HepG2 (cell line): Measurements from ENCODE around the gene EGLN1. TPM values are rescaled to one million over a fixed set of nuclear protein-coding genes. Genes with fewer than 3 reads are reported as not detected.

Source experiments
- ATAC-seq: fragments of 200-7000 bp; cut with Tn5 transposase; 3 replicates; pipeline ENCODE4 v1.9.1; 2020; ENCODE audit warnings: mild to moderate bottlenecking, moderate library complexity
- BruUV-seq: library from RNA; stranded (reverse); fragments of 400-500 nt; replicated peaks from 2 replicates; lab custom pipeline; 2021; lab: Mats Ljungman, UMichigan
- CTCF ChIA-PET: fragments of 300-600 bp; formaldehyde crosslinking; extraction: SDS; loops from one replicate; lab custom pipeline; 2021; ENCODE audit warnings: low total read pairs, inconsistent platforms, low intra/inter-chr PET ratio; lab: Yijun Ruan, JAX
- POLR2A ChIA-PET: fragments of 350-600 bp; sonication (Branson Sonifier 250); formaldehyde crosslinking; loops from one replicate; lab custom pipeline; 2020; ENCODE audit warnings: antibody characterized with exemption, inconsistent platforms; lab: Yijun Ruan, JAX
- DNase-seq: peaks from one replicate; pipeline ENCODE4 v3.0.0-alpha.2; 2015; ENCODE audit warnings: low spot score
- FAIRE-seq: peaks from 3 replicates; lab custom pipeline; 2011; peaks lifted over from hg19 to GRCh38; lab: Jason Lieb, UNC
- H2AFZ ChIP-seq: one replicate; pipeline ENCODE4 v1.6.1; 2011; ENCODE audit warnings: low read length, inconsistent platforms
- H3K27ac ChIP-seq: fragments of 300-600 bp; 3 replicates; pipeline ENCODE4 v1.8.0; 2011; ENCODE audit warnings: mixed run types, mild to moderate bottlenecking, mixed read lengths, low read length, inconsistent platforms; ENCODE audit not compliant: insufficient read depth; ENCODE audit errors: extremely low read length
- H3K27me3 ChIP-seq, 2 experiments: fragments of 200-600 bp in 1 of 2; 2 replicates in 1 of 2; 3 replicates in 1 of 2; pipeline versions ENCODE4 v1.6.0 to v1.8.0; 2011; ENCODE audit warnings: low read length in 2 of 2, mild to moderate bottlenecking in 2 of 2, moderate library complexity in 2 of 2, inconsistent platforms in 1 of 2; ENCODE audit not compliant: insufficient read depth in 2 of 2, control insufficient read depth in 1 of 2
- H3K36me3 ChIP-seq, 2 experiments: fragments of 200-600 bp in 1 of 2; replicated peaks in 1 of 2; 2 replicates in 1 of 2; 3 replicates in 1 of 2; pipeline versions ENCODE4 v1.5.1 to v1.8.0; 2011; ENCODE audit warnings: low read length in 2 of 2, inconsistent platforms in 1 of 2; ENCODE audit not compliant: insufficient read depth in 2 of 2, control insufficient read depth in 1 of 2
- H3K4me1 ChIP-seq: 2 replicates; pipeline ENCODE4 v1.5.1; 2012; ENCODE audit warnings: low read length, inconsistent platforms; ENCODE audit not compliant: insufficient read depth
- H3K4me2 ChIP-seq: 2 replicates; pipeline ENCODE4 v1.6.0; 2011; ENCODE audit warnings: low read depth, low read length, inconsistent platforms
- H3K4me3 ChIP-seq, 3 experiments: fragments of 200-600 bp in 1 of 3; sonication (generic), shearing (Covaris generic) in 1 of 3; replicated peaks in 1 of 3; 2 replicates each; pipeline ENCODE4 v1.5.1; 2011 to 2016; ENCODE audit warnings: low read length in 3 of 3, inconsistent platforms in 2 of 3, low read depth in 2 of 3, mild to moderate bottlenecking in 2 of 3, control low read depth in 1 of 3, mixed read lengths in 1 of 3; ENCODE audit not compliant: insufficient read depth in 1 of 3
- H3K79me2 ChIP-seq: one replicate; pipeline ENCODE4 v1.6.1; 2011; ENCODE audit warnings: low read length, inconsistent platforms; ENCODE audit not compliant: insufficient read depth
- H3K9ac ChIP-seq: 2 replicates; pipeline ENCODE4 v1.6.0; 2011; ENCODE audit warnings: mild to moderate bottlenecking, low read depth, low read length, inconsistent platforms; ENCODE audit not compliant: insufficient read depth
- H3K9me3 ChIP-seq: 2 replicates; pipeline ENCODE4 v1.5.1; 2012; ENCODE audit warnings: mild to moderate bottlenecking, low read length
- H4K20me1 ChIP-seq: 2 replicates; pipeline ENCODE4 v1.6.0; 2011; ENCODE audit warnings: inconsistent platforms, mild to moderate bottlenecking, low read length, moderate library complexity; ENCODE audit not compliant: insufficient read depth
- FOXK2 ChIP-seq: fragments of 450-650 bp; IDR thresholded peaks from 2 replicates; pipeline ENCODE4 v1.6.1; 2016
- MLXIP ChIP-seq: sonication (generic); formaldehyde crosslinking; IDR thresholded peaks from 2 replicates; pipeline ENCODE4 v1.9.0; 2021; ENCODE audit warnings: missing genetic modification reagents, borderline replicate concordance
- PCBP2 ChIP-seq: fragments of 200-400 bp; formaldehyde crosslinking; optimal IDR thresholded peaks from 2 replicates; pipeline ENCODE3; 2018; ENCODE audit warnings: low read length, low read depth; ENCODE audit not compliant: poor library complexity, severe bottlenecking
- SYNCRIP ChIP-seq: fragments of 200-400 bp; formaldehyde crosslinking; IDR thresholded peaks from 2 replicates; pipeline ENCODE4 v1.6.1; 2018; ENCODE audit warnings: mild to moderate bottlenecking, low read depth, low read length; ENCODE audit not compliant: insufficient read depth
- YEATS2 ChIP-seq: sonication (generic); formaldehyde crosslinking; IDR thresholded peaks from 2 replicates; pipeline ENCODE4 v1.4.0; 2020; ENCODE audit warnings: missing genetic modification reagents, borderline replicate concordance
- ZBTB21 ChIP-seq: sonication (generic); formaldehyde crosslinking; IDR thresholded peaks from 2 replicates; pipeline ENCODE4 v1.4.0; 2020; ENCODE audit warnings: missing genetic modification reagents
- ZBTB26 ChIP-seq: IDR thresholded peaks from 2 replicates; pipeline ENCODE4 v1.6.1; 2016; ENCODE audit warnings: missing compliant biosample characterization, missing genetic modification reagents, borderline replicate concordance
- ZNF180 ChIP-seq: sonication (generic); formaldehyde crosslinking; IDR thresholded peaks from 2 replicates; pipeline ENCODE4 v1.4.0; 2020; ENCODE audit warnings: low read depth, missing genetic modification reagents, borderline replicate concordance
- ZNF503 ChIP-seq: sonication (generic); formaldehyde crosslinking; IDR thresholded peaks from 2 replicates; pipeline ENCODE4 v1.4.0; 2020; ENCODE audit warnings: missing genetic modification reagents
- ZNF558 ChIP-seq: sonication (generic); formaldehyde crosslinking; IDR thresholded peaks from 2 replicates; pipeline ENCODE4 v1.9.0; 2022; ENCODE audit warnings: mild to moderate bottlenecking, missing genetic modification reagents, borderline replicate concordance
- ZNF570 ChIP-seq: sonication (generic); formaldehyde crosslinking; IDR thresholded peaks from 2 replicates; pipeline ENCODE4 v1.4.0; 2020; ENCODE audit warnings: mild to moderate bottlenecking, missing genetic modification reagents, borderline replicate concordance
- ZNF737 ChIP-seq: sonication (generic); formaldehyde crosslinking; IDR thresholded peaks from 2 replicates; pipeline ENCODE4 v1.5.0; 2020; ENCODE audit warnings: missing genetic modification reagents, mild to moderate bottlenecking, borderline replicate concordance
- WGBS: methylation state at CpG from one replicate; pipeline ENCODE4 v1.1.6; 2017; ENCODE audit warnings: low lambda C conversion rate; 5-methylcytosine and 5-hydroxymethylcytosine counted together
- in situ Hi-C: cut with HindIII; loops from 2 replicates; pipeline ENCODE4 v1.10.0; 2017; ENCODE audit warnings: low pct_unique_long_range_greater_than_20kb; ENCODE audit not compliant: extremely low pct_ligation_motif_present
- intact Hi-C: fragments of 100-400 bp; cut with micrococcal nuclease; formaldehyde crosslinking; loops from one replicate; pipeline ENCODE4 v1.10.0; 2022; ENCODE audit not compliant: unreplicated experiment
- polyA plus RNA-seq, 8 experiments: library from polyadenylated mRNA; depleted of rRNA in 3 of 8; stranded (reverse) in 7 of 8; unstranded in 1 of 8; fragments of >200 nt; fragmentation: Illumina TruSeq in 4 of 8; extraction: Trizol in 4 of 8; gene quantifications; 2 replicates each; pipeline versions ENCODE4 v1.2.1 to v1.2.3, GENCODE V29; 2011 to 2016; ENCODE audit warnings: low read depth in 4 of 8, missing spikeins in 1 of 8, mixed read lengths in 1 of 8; ENCODE audit not compliant: insufficient read depth in 1 of 8
- total RNA-seq, 5 experiments: library from RNA; depleted of rRNA; stranded (reverse); fragments of >200 nt; fragmentation: Illumina TruSeq; extraction: Trizol; gene quantifications; 2 replicates each; pipeline ENCODE4 v1.2.3, GENCODE V29; 2016; ENCODE audit warnings: low read depth in 1 of 5

The EGLN1 gene
- total and polyA plus RNA-seq, 2 of the 13 experiments (the other 11 are each of a cell fraction or from before 2014, with no cell fraction given): 34.4 to 44.1 TPM

GRCh38 chr1:231411036-231411531 lies 11.0 kb downstream of the EGLN1 start:
- no peak for TF ChIP-seq YEATS2
- no peak for TF ChIP-seq FOXK2
- TF ChIP-seq ZNF737 (CRISPR knock-in tag): no peak
- no peak for TF ChIP-seq PCBP2
- no peak for TF ChIP-seq ZBTB26 (CRISPR knock-in tag)
- WGBS: 97% methylated on average over 2 of the region's 2 CpGs
- CTCF ChIA-PET: no interaction called here
- peaks cover 11 to 64% of the 10 kb centered on the region in 2 experiments for H3K36me3 ChIP-seq
- H3K4me2 ChIP-seq: no peak overlapping the region
- POLR2A ChIA-PET: no interaction called here
- FAIRE-seq: no peak
- peaks cover 99% of the 10 kb centered on the region for H3K79me2 ChIP-seq
- no TSS peak for BruUV-seq
- no peaks in the 10 kb centered on the region for H3K9me3 ChIP-seq
- H3K27ac ChIP-seq: no peak overlapping the region
- in situ Hi-C loops (no loop called here), intact Hi-C loops (no loop called here)
- peaks cover 99% of the 10 kb centered on the region for H3K4me1 ChIP-seq
- no peaks in the 10 kb centered on the region for H3K27me3 ChIP-seq
- H2AFZ ChIP-seq: no peak overlapping the region
- peaks cover 93% of the 10 kb centered on the region for H4K20me1 ChIP-seq
- no peak overlapping the region for H3K9ac ChIP-seq
- no peak for ATAC-seq
- H3K4me3 ChIP-seq: no peak overlapping the region
- no peak for DNase-seq

GRCh38 chr1:231410036-231410612 lies 12.0 kb downstream of the EGLN1 start:
- H3K4me2 ChIP-seq: no peak overlapping the region
- H3K27ac ChIP-seq: no peak overlapping the region
- H3K36me3 ChIP-seq: peaks cover 12 to 64% of the 10 kb centered on the region in 2 experiments
- ChIA-PET CTCF (no interaction called here), POLR2A (no interaction called here)
- no peaks in the 10 kb centered on the region for H3K9me3 ChIP-seq
- WGBS: 98% methylated on average over 2 of the region's 2 CpGs
- no peak for DNase-seq
- peaks cover 90% of the 10 kb centered on the region for H3K4me1 ChIP-seq
- in situ Hi-C loops (no loop called here), intact Hi-C loops (no loop called here)
- H4K20me1 ChIP-seq: peaks cover 89% of the 10 kb centered on the region
- no peak overlapping the region for H3K4me3 ChIP-seq
- ATAC-seq: no peak
- BruUV-seq: no TSS peak
- no peak overlapping the region for H2AFZ ChIP-seq
- no peak for FAIRE-seq
- peaks cover 96% of the 10 kb centered on the region for H3K79me2 ChIP-seq
- no peak overlapping the region for H3K9ac ChIP-seq
- no peaks in the 10 kb centered on the region for H3K27me3 ChIP-seq
- TF ChIP-seq SYNCRIP (no peak), ZNF503 (no peak), ZNF180 (CRISPR knock-in tag) (no peak), ZNF558 (CRISPR knock-in tag) (no peak), ZNF570 (CRISPR knock-in tag) (no peak), MLXIP (no peak), ZBTB21 (CRISPR knock-in tag) (no peak)
